Activated CD4-positive, alpha-beta T cell treated with anti-CD3 and anti-CD28 coated beads for 36 hours (primary cell): ENCODE data around the gene CTXN1. TPM values are rescaled to one million over a fixed set of nuclear protein-coding genes. Genes with fewer than 3 reads are reported as not detected.

Source experiments
- ATAC-seq: fragments of 200-7000 bp; cut with Tn5 transposase; one replicate; pipeline ENCODE4 v1.10.0; 2021; ENCODE audit warnings: mild to moderate bottlenecking, moderate library complexity
- CTCF ChIA-PET: fragments of 350-600 bp; sonication (Branson Sonifier 250); formaldehyde crosslinking; loops from one replicate; lab custom pipeline; 2021; ENCODE audit warnings: antibody characterized with exemption; lab: Charles Lee
- POLR2A ChIA-PET: fragments of 350-600 bp; sonication (Branson Sonifier 250); formaldehyde crosslinking; loops from one replicate; lab custom pipeline; 2021; ENCODE audit warnings: antibody characterized with exemption, inconsistent platforms; lab: Charles Lee
- DNase-seq: peaks from one replicate; pipeline ENCODE4 v3.0.0-alpha.2; 2020
- H3K27ac Mint-ChIP-seq: one replicate; pipeline ENCODE4 v1.8.0; 2021; ENCODE audit warnings: mixed read lengths
- H3K27me3 Mint-ChIP-seq: one replicate; pipeline ENCODE4 v1.8.0; 2021; ENCODE audit warnings: mixed read lengths
- H3K36me3 Mint-ChIP-seq: one replicate; pipeline ENCODE4 v1.8.0; 2021; ENCODE audit warnings: low read depth, mixed read lengths
- H3K4me1 Mint-ChIP-seq: one replicate; pipeline ENCODE4 v1.8.0; 2021; ENCODE audit warnings: mixed read lengths
- H3K4me3 Mint-ChIP-seq: one replicate; pipeline ENCODE4 v1.8.0; 2021; ENCODE audit warnings: mild to moderate bottlenecking, moderate library complexity, mixed read lengths
- H3K9me3 Mint-ChIP-seq: one replicate; pipeline ENCODE4 v1.8.0; 2021; ENCODE audit warnings: low read depth, mixed read lengths
- intact Hi-C, 2 experiments: fragments of 100-400 bp; cut with DNase I in 1 of 2; cut with micrococcal nuclease in 1 of 2; formaldehyde crosslinking; loops; one replicate each; pipeline versions ENCODE4 v1.14.2 to v1.15.1; 2022 to 2024; cut with DNase I, micrococcal nuclease
- total RNA-seq, 2 experiments: library from RNA; stranded (reverse); gene quantifications; one replicate each; pipeline ENCODE4 v1.2.3, GENCODE V29; 2021

The CTXN1 gene
- total RNA-seq, 2 experiments from 2014 or later: 0.47 to 0.82 TPM

DNA sequence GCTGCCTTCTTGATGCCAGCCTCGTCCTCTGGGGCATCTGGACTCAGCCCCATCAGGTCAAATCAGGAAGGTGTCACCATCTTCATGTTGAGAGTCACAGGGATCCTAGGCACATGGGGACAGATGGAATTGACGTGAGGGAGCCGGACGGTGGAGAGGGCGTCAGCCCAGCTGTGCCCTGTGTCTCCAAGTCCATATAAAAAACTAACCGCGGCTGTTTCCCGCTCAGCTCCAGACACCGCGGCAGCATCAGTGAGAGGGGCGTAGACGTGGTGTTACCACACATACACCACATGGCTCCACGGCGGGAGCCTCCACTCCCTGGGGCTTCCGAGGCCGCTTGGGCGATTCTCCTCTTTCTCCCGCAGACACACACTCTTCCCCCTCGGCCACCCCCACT lies 46.1 kb downstream of the CTXN1 start:
- POLR2A ChIA-PET: no interaction called here
- no peaks in the 10 kb centered on the region for H3K9me3 Mint-ChIP-seq
- DNase-seq (peak; percentile 40), ATAC-seq (peak; percentile 61)
- H3K27me3 Mint-ChIP-seq: peaks cover under 1% of the 10 kb centered on the region
- intact Hi-C loops: no loop called here
- H3K27ac Mint-ChIP-seq: no peak overlapping the region
- no peaks in the 10 kb centered on the region for H3K4me1 Mint-ChIP-seq
- CTCF ChIA-PET: interaction anchor here (1.2 kb wide), 1 partner anchor 17 kb away, joined by 4 read pairs; no protein-coding TSS in a partner anchor
- no peak overlapping the region for H3K4me3 Mint-ChIP-seq
- no peaks in the 10 kb centered on the region for H3K36me3 Mint-ChIP-seq

DNA sequence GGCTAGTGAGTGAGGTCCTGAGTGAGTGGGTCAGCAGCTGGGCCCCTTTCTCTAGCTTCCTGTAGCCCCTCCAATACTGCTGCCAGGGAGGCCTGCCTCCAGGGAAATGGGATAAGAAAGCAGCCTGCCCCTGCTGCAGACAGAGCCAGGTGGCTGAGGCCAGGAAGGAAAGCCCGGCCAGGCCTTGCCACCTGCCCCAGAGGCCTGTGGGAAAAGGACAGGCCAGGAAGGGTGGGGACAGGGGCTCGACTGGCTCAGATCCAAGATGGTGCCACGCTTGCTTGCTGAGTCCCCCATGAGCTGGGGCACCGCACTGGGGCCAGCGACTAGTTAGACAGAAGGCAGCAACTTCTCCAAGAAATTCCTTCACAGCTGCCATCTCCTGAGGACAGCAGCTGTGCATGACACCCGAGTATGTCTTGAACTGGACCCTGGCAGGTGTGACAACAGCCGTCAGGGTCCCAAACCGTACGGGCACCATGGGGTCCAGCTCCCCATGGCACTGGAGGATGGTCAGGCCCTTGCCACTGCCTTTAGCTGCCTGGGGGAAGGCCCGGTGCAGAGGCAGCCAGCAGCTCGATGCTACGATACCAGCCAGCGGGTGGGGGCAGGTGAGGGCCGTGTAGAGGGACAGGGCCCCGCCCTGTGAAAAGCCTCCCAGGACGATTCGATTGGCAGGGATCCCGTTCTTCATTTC lies 46.7 kb downstream of the CTXN1 start:
- DNase-seq (peak; percentile 44), ATAC-seq (peak; percentile 57)
- ChIA-PET POLR2A (no interaction called here), CTCF (interaction anchor here (1.2 kb wide), 1 partner anchor 17 kb away, joined by 4 read pairs; no protein-coding TSS in a partner anchor)
- Mint-ChIP-seq H3K4me3 (no peak overlapping the region), H3K27ac (no peak overlapping the region), H3K36me3 (no peaks in the 10 kb centered on the region), H3K4me1 (peaks cover 3% of the 10 kb centered on the region), H3K27me3 (peaks cover 3% of the 10 kb centered on the region), H3K9me3 (no peaks in the 10 kb centered on the region)
- intact Hi-C loops: no loop called here

DNA sequence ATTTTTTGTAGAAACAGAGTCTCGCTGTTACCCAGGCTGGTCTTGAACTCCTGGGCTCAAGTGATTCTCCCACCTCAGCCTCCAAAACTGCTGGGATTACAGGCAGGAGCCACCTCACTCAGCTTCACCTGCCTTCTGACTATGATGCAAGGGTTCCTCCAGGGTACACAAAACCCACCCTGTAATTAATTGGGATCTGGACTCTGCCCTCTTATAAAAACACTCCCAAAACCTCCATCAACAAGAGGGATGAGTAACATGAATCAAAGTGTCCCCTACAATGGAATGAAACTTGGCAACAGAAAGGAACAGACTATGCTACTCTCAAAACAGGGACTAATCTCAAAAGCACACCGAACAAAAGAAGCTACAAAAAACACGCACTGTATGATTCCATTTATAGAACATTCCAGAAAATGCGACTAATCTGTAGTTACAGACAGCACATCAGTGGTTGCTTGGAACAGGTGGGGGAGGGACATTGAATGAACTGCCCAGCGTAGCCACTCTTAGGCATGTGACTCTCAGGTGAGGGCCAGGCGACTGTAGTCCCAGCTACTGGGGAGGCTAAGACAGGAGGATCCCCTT lies 48.6 kb downstream of the CTXN1 start:
- H3K4me1 Mint-ChIP-seq: peaks cover 10% of the 10 kb centered on the region
- no peak overlapping the region for H3K27ac Mint-ChIP-seq
- ATAC-seq: no peak
- no peak overlapping the region for H3K4me3 Mint-ChIP-seq
- H3K27me3 Mint-ChIP-seq: peaks cover 11% of the 10 kb centered on the region
- ChIA-PET POLR2A (no interaction called here), CTCF (interaction anchor here (0.6 to 0.7 kb wide), 2 partner anchors 25 to 66 kb away, joined by 3 read pairs; partner anchors contain the start of gene TIMM44)
- intact Hi-C loops: no loop called here
- DNase-seq: no peak
- H3K36me3 Mint-ChIP-seq: no peaks in the 10 kb centered on the region
- H3K9me3 Mint-ChIP-seq: no peaks in the 10 kb centered on the region

DNA sequence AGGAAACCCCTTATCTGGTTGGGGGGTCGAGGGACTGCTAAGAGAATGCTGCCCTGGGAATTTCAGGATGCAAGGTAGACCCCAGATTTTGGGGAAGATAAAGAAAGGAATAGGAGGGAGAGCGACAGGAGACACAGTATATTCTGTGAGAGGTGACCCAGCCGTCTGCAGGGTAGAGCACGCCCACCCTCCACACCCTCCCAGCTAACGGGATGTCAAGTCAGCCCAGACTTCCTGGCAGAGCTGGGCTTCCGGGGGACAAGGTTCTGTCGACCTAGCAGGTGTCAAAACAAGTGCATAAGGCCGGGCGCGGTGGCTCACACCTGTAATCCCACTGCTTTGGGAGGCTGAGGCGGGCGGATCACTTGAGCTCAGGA lies 51.0 kb downstream of the CTXN1 start:
- Mint-ChIP-seq H3K27me3 (peaks cover 21% of the 10 kb centered on the region), H3K27ac (no peak overlapping the region), H3K9me3 (no peaks in the 10 kb centered on the region), H3K4me1 (peaks cover 30% of the 10 kb centered on the region), H3K36me3 (no peaks in the 10 kb centered on the region), H3K4me3 (no peak overlapping the region)
- POLR2A ChIA-PET: no interaction called here
- DNase-seq: no peak
- intact Hi-C loops: loop anchor here in 1 of 2 experiments (5.0 kb wide), 2 partner anchors 368 to 1138 kb away; partner anchors contain the start of genes GPR108 and TRIP10
- no peak for ATAC-seq
- CTCF ChIA-PET: no interaction called here

Other genes starting within 250 kb of the CTXN1 start
- not detected for gene MCEMP1, start 249.0 kb downstream of the CTXN1 start, total RNA-seq
- gene TRAPPC5, start 245.3 kb downstream of the CTXN1 start, total RNA-seq: 10 to 100 TPM; 90.2 to 95.2 TPM
- 1 to 10 TPM; 2.6 to 3.5 TPM for gene FCER2, start 224.0 kb downstream of the CTXN1 start, total RNA-seq
- gene CLEC4G, start 194.0 kb downstream of the CTXN1 start, total RNA-seq: not detected
- gene CD209, start 178.6 kb downstream of the CTXN1 start, total RNA-seq: not detected
- not detected for gene CLEC4M, start 162.9 kb downstream of the CTXN1 start, total RNA-seq
- gene EVI5L, start 95.9 kb downstream of the CTXN1 start, total RNA-seq: 1 to 10 TPM; 4.8 to 5.9 TPM
- under 1 TPM; 0.09 to 0.14 TPM for gene PRR36, start 51.7 kb downstream of the CTXN1 start, total RNA-seq
- not detected for gene LRRC8E, start 37.6 kb downstream of the CTXN1 start, total RNA-seq
- gene MAP2K7, start 22.3 kb downstream of the CTXN1 start, total RNA-seq: 10 to 100 TPM; 32.2 to 33.7 TPM
- 1 to 10 TPM; 2.6 to 3.2 TPM for gene TGFBR3L, start 11.3 kb downstream of the CTXN1 start, total RNA-seq
- gene SNAPC2, start 5.8 kb downstream of the CTXN1 start, total RNA-seq: 10 to 100 TPM; 14.6 to 16.2 TPM
- 10 to 100 TPM; 80.4 to 84.0 TPM for gene TIMM44, start 17.5 kb upstream of the CTXN1 start, total RNA-seq
- 100 to 1,000 TPM; 149 to 184 TPM for gene ELAVL1, start 79.5 kb upstream of the CTXN1 start, total RNA-seq
- under 1 TPM in 1 of 2 experiments, not detected in 1; 0.26 TPM for gene CCL25, start 126.6 kb upstream of the CTXN1 start, total RNA-seq
- gene FBN3, start 223.5 kb upstream of the CTXN1 start, total RNA-seq: not detected